AML-193 (cell line): ENCODE results near the gene NEU1.
"Not testable (repeated sequence)": the region's sequence is repeated elsewhere in the genome, so short reads cannot be mapped to it uniquely, and the experiment has no call there.

ENCODE experiments used
- DNase-seq, 2 experiments: peaks; one replicate each; lab custom pipeline; 2025; lab: John Stamatoyannopoulos, UW

Gene NEU1

DNA sequence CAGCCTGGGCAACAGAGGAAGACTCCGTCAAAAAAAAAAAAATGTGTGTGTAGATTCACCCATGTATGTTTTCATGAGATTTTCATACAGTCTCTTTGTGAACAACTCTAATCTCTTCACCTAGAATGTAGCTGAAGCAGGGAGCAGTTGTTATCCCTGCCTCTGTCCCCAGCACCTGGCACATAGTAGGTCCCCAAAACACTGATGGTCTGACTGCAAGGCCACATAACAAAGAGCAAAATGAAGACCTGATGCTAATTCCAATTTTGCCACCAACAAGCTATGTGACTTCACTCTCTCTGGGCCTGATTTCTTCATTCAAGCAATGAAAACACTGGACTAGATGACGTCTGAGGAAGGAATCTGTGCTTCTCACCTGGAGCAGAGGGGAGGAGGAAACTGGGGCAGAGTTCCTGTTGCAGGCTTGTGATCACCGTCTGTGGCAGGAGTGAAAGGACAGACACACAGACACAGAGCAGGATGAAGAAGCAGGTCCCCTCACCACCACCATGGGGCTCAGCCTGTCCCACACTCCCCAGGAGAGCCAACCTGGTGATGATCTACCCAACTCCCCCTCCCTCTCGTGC is 11.6 kb upstream of the NEU1 start:
- DNase-seq = no peak

DNA sequence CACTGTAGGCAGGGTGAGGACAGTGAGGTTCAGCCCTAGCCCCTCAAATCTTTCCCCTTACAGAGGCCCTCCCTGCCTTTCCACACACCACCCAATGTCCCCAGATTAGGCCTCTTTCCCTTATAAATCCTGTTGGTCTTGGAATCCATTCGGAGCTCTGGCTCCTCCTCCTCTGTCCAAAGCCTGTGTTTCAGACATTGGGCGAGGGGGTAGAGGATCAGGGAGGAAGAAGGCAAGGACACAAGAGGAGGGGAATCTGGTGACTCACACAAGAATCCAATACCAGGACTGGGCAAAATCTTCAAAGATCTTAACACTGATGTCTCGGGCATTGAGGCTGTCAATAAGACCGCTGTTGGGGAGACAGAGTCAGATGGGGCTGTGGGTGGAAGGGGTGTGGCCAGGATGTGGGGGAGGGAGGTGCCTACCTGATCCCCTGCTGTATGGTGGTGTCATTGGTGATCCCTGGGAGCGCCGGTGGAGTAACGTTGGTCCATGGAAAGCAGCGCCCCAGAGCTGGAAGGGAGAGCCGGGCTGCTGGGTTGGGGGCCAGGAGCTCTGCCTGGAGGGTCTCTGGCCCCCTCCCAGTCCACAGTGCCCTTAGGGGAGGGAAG is 8.5 kb upstream of the NEU1 start:
- no peak for DNase-seq

- peak in 1 of 2 experiments; percentile 17 for DNase-seq
Observed at GRCh38 chr6:31870385-31870921, 7.8 kb upstream of the NEU1 start.

DNA sequence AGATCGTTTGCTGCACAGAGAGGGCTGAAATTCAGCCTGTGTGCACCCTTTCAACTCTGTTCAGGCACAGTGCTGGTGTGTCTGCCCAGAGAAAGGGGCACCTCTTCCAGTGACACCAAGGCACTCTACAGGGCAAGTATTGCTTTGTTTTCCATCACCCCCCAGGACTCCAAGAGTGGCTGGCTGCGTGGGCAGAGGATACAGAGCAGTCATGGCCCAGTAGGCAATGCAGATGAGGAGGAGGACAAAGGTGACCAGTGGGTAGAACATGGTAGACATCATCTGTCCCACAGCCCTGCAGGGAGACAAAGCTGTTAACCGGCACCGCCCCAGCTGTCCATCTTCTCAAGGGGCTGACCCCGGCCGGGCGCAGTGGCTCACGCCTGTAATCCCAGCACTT is 6.7 kb upstream of the NEU1 start:
- no peak for DNase-seq

- not testable (repeated sequence) for DNase-seq
Observed at GRCh38 chr6:31868658-31868971, 6.0 kb upstream of the NEU1 start.

DNA sequence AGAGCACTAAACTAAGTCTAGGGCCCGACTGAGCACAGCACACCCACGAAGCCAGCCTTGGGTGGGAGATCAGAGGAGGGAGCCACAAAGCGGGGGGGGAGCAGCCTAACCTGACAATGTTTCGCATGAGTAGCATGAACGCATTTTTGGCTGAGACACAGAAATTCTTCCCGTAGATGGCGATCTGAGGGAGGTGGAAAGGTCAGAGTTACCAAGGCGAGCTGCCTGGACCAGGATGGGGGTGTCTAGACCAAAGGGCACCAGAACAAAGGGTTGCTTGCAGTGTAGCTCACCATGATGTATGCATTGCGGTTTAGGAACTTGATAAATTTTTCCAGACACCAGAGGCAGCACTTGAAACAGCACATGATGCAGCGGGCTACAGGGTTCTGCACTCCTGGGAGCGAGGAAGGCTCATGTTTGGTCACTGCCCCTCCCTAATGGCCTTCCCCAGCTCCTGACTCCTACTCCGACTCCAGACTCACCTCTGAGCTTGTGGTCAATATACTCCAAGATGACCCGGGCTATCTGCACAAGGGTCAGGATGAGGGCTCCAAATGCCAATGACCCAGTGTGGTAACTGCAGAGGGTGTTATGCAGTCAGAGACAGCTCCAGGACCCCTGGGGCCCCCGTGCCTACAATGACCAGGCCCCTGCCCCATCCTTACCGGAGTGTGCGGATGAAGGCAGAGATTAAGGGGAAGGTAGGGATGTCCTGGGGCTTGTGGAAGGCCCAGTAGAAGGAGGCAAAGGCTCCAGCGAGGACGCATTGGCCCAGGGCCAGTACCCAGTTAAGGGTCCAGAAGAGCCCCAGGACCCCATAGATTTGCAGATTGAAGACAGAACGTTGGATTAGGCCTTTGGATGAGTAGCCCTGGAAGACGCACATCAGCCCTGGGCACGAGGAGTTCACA is 2.8 kb upstream of the NEU1 start:
- DNase-seq = no peak

DNA sequence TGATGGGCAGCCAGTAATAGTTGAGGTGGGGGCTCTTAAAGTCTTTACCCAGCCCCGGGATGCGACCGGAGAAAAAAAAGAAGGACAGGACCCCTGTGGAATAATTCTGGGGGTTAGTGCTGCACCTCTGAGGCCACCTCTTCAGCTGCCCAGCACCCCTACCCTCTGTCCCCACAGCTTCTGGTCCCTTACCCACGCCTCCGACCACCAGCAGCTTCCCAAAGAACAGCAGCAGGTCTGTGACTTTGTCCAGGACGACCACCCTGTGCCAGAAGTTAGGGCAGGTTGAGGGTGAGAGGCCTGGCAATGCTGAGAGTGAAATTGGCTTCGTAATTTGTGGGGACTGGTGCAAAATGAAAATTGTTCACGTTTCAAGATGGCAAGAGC is 2.2 kb upstream of the NEU1 start:
- no peak for DNase-seq

DNA sequence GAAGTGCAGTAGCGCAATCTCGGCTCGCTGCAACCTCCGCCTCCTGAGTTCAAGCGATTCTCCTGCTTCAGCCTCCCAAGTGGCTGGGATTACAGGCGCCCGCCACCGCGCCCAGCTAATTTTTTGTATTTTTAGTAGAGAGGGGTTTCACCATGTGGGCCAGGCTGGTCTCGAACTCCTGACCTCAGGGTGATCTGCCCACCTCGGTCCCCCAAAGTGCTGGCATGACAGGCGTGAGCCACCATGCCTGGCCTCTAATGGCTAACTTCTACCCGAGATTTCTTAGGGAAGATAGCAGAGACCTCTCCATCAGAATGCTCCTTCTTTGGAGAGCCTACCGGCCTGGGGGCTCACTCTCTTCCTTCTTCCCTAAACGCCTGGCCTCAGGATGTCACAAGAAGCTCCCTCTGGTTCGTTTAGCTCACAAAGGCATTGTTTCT is 1.5 kb upstream of the NEU1 start:
- not testable (repeated sequence) for DNase-seq

- no peak for DNase-seq
Observed at GRCh38 chr6:31861919-31862343, 690 bp downstream of the NEU1 start.

GRCh38 chr6:31861150-31861549 is 1.5 kb downstream of the NEU1 start:
- no peak for DNase-seq

DNA sequence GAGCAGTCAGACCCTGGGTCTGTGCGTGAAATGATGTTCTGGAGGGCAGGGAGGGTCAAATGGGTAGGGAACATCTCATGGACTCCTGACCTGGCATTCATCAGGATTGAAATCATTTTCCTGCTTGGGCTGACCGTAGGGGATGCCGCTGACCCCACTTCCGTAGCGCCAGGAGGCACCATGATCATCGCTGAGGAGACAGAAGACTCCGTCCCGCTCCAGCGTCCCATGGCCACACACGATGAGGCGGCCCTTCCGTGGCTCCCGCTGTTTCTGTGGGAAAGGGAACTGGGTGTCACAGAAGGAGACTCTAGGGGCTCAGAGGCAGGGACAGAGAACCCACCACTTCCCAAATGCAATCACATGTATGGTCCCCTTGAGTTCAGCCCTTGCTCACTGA is 2.3 kb downstream of the NEU1 start:
- DNase-seq = no peak

DNA sequence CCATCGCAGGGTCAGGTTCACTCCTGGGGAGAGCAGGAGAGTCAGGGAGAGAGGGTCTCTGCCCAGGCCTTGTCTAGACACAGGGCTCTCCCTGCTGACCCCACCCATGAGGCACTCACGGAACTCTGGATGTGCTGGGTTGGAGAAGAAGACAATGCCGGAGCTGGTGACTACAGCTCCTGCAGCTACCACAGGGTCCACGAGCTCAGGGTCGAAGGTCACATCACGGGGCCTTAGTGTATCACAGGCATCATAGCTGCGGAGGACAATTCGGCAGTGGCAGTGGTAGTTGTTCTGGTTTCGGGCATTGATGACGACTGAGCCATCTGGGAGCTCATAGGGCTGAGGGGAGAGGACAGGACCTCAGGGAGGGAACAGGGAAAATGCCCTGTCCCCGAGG is 2.7 kb downstream of the NEU1 start:
- DNase-seq = no peak

- no peak for DNase-seq
Observed at GRCh38 chr6:31858707-31859106, 3.9 kb downstream of the NEU1 start.

DNA sequence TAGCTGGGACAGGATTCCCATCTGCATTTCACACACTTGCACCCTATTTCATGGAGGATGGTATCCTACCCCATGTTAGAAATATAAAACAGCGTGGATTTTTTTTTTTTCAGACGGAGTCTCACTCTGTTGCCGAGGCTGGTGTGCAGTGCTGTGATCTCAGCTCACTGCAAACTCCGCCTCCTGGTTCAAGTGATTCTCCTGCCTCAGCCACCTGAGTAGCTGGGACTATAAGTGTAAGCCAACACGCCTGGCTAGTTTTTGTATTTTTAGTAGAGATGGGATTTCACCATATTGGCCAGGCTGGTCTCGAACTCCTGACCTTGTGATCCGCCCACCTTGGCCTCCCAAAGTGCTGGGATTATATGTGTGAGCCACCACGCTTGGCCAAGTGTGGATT is 4.8 kb downstream of the NEU1 start:
- DNase-seq = not testable (repeated sequence)

- DNase-seq = not testable (repeated sequence)
Observed at GRCh38 chr6:31851980-31852718, 10.5 kb downstream of the NEU1 start.

DNA sequence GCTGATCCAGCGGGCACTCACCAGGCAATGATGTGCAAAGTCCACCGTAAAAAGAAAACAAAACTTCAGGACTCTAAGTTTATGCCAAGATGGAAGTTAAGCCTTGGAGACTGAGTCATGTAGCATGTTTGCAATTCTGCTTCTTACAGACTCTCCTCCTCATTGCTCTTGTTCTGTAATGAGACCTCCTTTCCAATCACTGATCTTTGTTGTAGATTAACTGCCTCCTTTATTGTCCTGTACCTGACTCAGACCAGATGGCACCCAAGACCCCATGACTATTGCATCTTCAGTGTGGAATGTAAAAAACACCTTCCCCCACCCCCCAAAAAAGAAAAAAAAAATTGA is 11.2 kb downstream of the NEU1 start:
- no peak for DNase-seq

GRCh38 chr6:31850765-31851484 is 11.7 kb downstream of the NEU1 start:
- DNase-seq = no peak

DNA sequence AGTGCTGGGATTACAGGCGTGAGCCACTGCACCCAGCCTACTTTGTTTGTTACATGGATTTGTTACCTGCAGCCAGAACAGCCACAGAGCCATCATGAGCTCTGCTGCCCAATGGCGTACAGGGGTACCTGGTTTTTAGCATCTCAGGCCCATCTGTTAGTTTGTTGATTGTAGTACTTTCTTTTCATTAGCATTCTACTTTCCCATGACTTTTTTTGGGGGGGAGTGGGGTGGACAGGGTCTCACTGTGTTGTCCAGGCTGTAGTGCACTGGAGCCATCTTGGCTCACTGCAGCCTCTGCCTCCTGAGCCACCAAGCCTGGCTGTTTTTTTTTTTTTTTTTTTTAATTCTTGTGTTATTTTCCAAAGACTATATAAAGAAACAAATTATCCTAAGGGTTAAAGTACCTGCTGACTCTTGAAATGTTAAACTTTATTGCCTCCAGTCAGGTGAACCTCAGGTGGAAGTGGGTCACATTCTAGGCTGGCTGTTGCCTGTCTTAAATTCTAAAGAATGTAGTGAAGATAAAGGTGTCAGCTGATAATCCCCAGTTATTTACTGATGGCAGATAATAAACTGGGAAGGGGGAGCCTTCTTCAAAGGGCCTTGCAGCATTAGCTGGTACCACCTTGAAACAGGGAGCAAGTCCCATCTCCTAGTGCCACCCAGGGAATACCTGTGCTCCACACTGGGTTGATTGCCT is 15.2 kb downstream of the NEU1 start:
- no peak for DNase-seq

DNA sequence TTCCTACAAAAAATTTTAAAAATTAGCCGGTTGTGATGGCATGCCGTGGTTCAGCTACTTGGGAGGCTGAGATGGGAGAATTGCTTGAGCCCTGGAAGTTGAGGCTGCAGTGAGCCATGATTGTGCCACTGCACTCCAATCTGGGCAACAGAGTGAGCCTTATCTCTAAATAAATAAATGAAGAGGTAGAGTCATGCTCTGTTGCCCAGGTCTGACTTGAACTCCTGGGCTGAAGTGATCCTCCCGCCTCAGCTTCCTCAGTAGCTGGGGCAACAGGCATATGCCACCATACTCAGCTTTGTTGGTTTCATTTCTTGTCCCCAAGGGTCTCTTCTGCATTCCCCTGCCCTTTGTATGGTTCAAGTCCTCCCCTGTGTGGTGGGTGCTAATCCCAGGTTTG is 18.1 kb downstream of the NEU1 start:
- no peak for DNase-seq

DNA sequence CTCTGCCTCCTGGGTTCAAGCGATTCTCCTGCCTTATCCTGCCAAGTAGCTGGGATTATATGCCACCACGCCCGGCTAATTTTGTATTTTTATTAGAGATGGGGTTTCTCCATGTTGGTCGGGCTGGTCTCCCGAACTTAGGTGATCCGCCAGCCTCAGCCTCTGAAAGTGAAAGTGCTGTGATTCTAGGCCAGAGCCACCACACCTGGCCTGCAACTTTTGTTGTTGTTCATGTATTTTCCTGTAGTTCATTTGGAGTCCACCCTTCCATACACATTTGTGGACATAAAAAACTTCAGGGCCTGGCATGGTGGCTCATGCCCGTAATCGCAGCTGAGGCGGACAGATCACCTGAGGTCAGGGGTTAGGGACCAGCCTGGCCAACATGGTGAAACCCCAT is 20.6 kb downstream of the NEU1 start:
- DNase-seq = no peak

- not testable (repeated sequence) for DNase-seq
Observed at GRCh38 chr6:31839779-31840126, 22.9 kb downstream of the NEU1 start.
